Hepatic stellate cell (primary cell): ENCODE results near the gene LRRC25.
A peak's percentile ranks its signal among the peaks of the same experiment; 100 is the strongest.
"Not testable (repeated sequence)": the region's sequence is repeated elsewhere in the genome, so short reads cannot be mapped to it uniquely, and the experiment has no call there.

Source experiments
- DNase-seq: peaks from one replicate; pipeline ENCODE4 v3.0.0; 2011; ENCODE audit warnings: low spot score

The LRRC25 gene

DNA sequence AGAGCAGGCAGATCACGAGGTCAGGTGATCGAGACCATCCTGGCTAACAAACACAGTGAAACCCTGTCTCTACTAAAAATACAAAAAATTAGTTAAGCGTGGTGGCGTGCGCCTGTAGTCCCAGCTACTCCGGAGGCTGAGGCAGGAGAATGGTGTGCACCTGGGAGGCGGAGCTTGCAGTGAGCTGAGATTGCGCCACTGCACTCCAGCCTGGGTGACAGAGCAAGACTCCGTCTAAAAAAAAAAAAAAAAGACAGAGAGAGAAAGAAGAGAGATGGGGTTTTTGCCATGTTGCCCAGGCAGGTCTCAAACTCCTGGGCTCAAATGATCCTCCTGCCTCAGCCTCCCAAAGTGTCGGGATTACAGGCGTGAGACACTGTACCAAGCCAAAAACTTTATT, 8.3 kb upstream of the LRRC25 start:
- DNase-seq = not testable (repeated sequence)

DNA sequence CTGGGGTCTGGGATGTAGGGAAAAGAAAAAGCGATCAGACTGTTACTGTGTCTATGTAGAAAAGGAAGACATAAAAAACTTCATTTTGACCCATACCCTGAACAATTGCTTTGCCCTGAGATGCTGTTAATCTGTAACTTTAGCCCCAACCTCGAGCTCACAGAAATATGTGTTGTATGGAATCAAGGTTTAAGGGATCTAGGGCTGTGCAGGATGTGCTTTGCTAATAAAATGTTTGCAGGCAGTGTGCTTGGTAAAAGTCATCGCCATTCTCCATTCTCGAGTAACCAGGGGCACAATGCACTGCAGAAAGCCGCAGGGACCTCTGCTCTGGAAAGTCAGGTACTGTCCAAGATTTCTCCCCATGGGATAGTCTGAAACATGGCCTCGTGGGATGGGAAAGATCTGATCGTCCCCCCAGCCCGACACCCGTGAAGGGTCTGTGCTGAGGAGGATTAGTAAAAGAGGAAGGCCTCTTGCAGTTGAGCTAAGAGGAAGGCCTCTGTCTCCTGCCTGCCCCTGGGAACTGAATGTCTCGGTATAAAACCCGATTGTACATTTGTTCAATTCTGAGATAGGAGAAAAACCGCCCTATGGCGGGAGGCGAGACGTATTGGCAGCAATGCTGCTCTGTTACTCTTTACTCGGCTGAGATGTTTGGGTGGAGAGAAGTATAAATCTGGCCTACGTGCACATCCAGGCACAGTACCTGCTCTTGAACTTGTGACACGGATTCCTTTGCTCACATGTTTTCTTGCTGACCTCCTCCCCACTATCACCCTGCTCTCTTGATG, 5.2 kb upstream of the LRRC25 start:
- DNase-seq = not testable (repeated sequence)

DNA sequence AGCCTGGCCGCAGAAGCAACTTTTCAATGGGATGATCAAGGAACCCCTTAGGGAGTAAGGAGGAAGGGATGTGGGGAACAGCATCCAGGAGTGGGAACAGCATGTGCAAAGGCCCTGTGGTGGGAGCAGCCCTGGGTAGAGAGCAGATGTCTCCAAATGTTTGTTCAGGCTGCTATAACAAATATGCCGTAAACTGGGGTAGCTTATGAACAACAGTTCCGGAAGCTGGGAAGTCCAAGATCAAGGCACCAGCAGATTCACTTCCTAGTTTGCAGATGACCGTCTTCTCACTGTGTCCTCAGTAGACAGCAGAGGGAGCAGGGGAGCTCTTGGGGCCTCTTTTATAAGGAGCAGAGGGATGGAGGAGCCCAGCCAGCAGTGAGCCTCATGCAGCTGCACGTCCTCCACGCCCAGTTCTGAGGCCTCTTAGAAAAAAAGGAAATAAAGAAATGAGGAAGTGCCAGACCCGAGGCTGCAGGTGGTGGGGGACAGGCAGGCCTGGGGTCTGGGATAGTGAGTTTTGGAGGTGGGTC, 4.2 kb upstream of the LRRC25 start:
- DNase-seq = peak; percentile 61

DNA sequence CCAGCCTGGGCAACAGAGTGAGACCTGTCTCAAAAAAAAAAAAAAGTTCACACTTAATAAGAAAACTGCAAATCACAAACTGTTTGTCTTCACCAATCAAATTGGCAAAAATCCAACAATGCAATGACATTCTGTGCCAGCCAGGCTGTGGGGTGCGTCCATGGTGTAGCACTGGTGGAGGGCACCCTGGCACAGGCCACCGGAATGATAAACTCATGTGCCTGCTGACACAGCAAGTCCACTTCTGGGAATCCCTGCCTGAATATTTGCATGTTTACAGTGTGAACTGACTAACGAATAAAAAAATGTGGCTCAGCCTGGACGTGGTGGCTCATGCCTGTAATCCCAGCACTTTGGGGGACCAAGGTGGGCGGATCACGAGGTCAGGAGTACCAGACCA, 1.6 kb upstream of the LRRC25 start:
- peak; percentile 70 for DNase-seq

DNA sequence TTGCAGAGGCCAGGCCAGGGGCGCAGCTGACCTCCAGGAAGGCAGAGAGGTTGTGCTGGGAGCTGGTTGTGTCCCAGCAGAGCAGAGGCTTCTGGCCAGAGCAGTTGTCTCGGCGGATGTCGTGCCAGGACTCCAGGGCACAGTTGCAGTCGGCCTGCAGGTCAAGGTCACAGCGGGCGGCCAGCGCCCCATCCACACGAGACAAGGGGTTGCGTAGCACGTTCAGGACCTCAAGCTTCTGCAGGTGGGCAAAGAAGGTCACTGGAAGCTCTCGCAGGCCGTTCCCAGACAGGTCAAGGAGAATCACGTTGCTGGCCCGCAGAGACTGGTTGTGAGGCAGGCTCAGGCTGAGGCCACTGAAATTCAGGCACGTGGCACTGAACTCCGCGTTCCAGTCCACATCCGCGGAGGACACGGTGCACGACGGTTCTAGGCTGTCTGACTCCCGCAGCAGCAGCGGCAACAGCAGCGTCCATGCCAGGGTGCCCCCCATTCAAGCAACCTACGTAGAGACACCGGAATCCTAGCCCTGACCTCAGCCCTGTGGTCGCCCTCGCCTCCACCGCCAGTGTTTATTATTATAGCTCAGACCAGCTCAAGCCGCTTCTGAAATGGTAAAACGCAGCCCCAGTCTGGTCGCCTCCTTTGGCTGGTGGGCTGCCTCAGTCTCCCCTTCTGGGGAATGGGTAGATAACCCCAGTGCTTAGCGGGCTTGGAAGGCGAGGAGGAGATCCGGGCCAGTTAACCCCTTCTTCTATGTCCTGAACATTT, 766 bp downstream of the LRRC25 start:
- no peak for DNase-seq

DNA sequence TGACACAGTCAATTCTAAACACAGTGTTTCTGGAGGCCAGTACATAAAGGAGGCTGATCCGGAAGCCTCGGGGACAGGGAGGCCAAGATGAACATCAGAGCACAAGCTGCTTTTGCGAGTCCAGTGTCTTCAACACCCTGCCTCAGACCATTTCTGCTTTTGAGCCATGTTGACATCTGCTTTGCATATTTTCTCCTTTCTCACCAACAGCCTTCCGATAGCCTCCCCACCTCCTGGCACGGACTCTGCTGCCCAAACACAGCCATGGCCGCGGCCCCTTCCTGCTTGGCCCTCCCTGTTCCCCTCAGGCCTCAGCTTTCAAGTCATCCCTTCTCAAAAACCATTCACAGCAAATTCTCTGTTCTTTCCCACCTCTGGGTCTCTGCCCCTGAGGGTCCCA, 3.6 kb downstream of the LRRC25 start:
- DNase-seq = no peak

DNA sequence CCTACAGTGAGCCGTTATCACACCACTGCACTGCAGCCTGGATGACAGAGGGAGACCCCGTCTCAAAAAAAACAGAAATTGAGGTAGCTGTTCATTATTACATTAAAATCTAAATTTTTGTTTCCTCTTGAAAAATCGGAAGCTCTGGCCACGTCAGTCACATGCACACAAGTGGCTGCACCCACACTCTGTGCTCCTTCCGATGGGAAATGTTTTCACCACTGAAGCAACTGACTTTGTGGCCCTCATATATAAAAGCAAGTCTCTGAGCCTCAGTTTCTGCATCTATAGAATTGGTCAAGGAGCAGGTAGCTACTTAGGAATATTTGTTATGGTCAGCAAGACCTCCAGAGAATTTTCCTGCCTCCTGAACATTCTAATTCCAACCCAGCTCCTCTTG, 4.5 kb downstream of the LRRC25 start:
- DNase-seq = no peak

DNA sequence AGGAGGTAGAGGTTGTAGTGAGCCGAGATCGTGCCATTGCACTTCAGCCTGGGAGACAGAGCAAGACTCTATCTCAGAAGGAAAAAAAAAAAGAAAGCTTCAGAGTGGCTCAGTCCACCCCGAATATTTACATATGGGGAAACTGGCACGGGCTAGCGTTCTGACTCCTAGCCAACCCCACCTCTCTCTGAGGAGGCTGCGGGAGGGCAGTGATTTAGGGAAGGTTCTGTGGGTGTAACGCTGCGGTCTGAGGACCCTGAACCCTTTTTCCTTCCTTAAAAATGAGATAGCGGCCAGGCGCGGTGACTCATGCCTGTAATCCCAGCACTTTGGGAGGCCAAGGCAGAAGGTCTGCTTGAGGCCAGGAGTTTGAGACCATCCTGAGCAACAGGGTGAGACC, 5.0 kb downstream of the LRRC25 start:
- no peak for DNase-seq

DNA sequence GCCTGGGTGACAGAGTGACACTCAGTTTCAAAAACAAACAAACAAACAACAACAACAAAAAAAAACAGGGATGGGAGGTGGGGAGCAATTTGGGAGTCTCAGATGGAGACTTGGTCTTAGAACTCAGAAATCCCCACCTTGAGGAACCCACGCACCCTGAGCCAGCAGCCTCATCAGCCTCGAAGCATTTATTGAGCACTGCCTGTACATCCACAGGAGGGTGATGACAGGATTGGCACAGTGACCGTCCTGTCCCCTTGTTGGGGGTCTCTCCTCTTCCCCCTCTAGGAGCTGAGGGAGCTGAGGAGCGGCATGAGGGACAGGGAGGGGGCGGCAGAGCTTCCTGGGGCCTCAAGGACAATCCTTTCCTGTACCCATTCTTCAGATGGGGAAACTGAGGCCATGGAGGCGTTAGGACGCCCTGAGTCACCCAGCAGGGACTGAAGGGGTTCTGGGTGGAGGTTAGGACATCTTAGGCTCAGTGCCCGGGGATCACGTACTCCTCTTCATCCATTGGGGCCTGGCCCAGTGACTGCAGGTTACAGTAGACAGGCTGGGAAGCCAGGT, 5.8 kb downstream of the LRRC25 start:
- no peak for DNase-seq

DNA sequence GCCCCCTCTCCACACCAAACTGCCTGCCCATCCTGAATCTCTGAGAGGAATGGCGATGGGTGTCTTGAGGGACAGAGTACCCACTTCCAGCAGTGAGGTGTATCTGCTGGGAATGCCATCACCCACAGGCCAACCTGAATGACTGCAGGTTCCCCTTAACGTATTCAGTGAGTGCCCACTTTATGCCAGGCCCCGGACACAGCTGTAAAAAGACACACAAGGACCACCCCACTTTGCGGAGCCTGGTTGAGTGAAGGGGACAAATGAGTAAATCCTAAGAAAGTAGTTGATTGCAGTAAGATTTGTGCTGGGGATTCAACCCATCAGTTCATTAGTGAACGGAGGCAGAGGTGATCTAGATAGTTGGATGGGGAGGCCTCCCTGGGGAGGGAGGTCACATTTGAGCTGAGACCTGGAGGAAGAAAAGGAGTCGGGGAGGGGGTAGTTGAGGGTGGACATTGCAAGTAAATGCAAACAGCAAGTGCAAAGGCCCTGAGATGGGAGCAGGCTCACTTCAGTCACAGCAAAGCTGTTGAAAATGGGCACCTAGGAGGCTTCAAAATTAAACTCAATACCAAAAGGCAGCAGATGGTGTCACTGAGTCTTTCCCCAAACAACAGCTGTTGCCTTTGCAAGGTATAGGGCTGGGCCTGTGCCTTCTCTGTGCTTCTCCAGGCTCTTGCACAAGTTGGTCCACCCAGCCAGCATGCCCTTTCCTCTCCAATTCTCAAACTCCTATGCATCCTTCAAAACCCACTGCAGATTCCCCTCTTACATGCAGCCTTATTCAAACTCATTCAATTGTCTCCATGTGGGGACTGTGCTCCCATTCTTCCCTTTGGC, 7.1 kb downstream of the LRRC25 start:
- no peak for DNase-seq

DNA sequence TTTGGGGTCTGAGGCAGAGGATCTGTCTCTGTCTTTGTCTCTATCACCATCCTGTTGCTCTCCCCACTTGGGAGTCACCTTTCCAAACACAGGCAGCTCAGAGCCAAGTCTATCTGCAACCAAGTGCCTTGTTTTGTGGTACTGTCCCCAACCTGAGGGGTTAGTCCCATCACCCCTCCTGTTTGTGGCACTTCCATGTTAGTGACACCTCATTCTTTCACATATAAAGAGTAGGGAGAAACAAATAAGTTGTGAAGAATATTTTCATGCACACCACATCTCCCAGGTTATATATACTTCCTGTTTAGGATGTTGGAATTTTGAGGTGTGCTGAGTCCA, 7.7 kb downstream of the LRRC25 start:
- DNase-seq = no peak

DNA sequence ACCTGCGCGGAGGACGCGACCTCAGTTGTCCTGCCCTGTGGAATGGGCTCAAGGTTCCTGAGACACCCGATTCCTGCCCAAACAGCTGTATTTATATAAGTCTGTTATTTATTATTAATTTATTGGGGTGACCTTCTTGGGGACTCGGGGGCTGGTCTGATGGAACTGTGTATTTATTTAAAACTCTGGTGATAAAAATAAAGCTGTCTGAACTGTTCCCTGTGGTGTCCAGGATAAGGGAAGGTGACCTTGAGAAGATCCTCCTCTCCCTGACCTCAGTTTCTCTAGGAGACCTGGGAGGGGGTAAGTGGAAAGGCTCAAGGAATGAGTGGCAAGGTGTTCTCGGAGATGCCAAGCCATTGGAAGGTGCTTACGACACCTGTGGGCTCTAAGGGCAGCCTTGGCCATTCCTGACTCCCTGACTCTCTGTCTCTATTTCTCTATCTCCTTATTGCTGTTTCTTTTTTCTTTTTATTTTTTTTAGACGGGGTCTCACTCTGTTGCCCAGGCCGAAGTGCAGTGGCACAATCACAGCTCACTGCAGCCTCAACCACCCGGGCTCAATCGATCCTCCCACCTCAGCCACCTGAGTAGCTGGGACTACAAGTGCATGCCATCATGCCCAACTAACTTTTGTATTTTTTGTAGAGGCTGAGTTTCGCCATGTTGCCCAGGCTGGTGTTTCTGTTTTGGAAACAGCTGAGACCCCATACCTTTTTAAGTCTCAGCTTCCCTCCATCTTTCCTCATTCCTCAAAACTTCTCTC, 8.3 kb downstream of the LRRC25 start:
- DNase-seq = no peak

DNA sequence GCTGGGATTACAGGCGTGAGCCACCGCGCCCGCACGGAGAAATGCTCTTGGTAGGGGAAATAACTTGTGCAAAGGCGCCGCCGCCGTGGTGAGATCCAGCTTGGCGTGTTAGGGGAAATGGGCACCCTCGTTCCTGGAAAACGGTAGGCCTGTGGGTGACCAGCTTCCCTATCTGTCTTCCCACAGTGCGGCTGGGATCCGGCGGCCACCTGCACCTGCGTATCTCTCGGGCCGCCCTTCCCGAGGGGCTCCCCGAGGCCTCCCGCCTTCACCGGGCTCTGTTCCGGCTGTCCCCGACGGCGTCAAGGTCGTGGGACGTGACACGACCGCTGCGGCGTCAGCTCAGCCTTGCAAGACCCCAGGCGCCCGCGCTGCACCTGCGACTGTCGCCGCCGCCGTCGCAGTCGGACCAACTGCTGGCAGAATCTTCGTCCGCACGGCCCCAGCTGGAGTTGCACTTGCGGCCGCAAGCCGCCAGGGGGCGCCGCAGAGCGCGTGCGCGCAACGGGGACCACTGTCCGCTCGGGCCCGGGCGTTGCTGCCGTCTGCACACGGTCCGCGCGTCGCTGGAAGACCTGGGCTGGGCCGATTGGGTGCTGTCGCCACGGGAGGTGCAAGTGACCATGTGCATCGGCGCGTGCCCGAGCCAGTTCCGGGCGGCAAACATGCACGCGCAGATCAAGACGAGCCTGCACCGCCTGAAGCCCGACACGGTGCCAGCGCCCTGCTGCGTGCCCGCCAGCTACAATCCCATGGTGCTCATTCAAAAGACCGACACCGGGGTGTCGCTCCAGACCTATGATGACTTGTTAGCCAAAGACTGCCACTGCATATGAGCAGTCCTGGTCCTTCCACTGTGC, 9.1 kb downstream of the LRRC25 start:
- peak; percentile 89 for DNase-seq

DNA sequence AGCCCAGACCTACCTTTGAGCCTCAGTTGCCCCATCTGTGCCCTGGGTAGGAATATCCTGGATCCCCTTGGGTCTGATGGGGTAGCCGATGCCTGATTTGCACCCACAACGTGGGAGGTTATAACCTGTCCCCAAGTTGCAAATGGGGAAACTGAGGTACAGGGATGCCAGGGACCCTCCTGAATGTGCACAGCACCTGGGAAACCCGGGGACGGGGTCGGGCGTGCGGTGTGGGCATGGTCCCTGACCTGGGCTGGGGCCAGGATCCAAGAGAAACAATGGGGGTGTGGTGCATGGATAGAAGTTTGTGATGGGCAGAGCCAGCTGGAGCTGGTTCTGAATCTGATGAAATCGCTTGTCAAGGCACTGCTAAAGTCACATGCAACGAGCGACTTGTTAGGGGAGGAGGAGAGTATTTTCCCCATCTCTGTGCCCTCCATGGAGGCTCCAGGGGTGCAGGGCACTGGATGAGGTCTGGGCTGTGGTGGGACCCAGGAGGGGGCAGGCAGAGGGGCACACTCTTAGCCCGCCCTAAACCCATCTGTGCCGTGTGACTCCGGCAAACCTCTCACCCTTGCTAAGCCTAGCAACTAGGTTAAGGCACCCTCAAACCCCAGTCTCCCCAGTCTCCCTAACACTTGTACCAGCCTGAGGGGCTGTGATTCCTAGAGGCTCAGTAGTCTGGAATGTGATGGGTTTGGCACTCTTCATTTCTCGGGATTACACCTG, 10.7 kb downstream of the LRRC25 start:
- DNase-seq = peak; percentile 50

DNA sequence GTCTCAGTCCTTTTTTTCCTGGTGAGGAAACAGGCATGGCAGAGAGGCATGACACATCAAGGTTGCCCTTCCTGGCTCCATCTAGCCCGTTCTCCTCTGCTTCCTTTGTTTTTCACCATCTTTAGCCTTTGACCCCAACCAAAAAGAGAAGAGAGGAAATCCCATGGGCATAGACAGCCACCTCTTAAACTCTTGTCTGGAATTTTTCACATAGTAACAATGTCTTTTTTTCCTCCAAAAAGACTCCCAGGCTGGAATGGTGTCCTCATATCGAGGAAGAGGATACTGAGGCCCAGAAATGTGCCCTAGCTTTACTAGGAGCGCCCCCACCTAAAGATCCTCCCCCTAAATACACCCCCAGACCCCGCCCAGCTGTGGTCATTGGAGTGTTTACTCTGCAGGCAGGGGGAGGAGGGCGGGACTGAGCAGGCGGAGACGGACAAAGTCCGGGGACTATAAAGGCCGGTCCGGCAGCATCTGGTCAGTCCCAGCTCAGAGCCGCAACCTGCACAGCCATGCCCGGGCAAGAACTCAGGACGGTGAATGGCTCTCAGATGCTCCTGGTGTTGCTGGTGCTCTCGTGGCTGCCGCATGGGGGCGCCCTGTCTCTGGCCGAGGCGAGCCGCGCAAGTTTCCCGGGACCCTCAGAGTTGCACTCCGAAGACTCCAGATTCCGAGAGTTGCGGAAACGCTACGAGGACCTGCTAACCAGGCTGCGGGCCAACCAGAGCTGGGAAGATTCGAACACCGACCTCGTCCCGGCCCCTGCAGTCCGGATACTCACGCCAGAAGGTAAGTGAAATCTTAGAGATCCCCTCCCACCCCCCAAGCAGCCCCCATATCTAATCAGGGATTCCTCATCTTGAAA, 11.5 kb downstream of the LRRC25 start, which contains the start of gene GDF15:
GDF15 (plus strand) TSS at position 484 of the 868 bp plus-strand sequence; CDS start at position 516, 32 bp downstream.
- peak; percentile 78 for DNase-seq

DNA sequence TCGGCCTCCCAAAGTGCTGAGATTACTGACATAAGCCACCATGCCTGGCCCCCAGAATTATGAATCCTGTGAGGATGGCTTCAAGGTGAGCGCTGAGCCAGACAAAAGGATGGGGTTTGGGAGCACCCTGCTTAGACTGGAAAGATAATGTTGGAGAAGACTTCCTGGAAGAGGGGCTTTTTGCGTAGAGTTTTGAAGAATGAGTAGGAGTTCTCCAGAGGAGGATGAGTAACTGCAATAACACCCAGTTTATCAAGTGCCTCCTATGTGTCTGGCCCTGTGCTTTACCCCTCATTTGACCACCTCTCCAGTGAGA, 12.1 kb downstream of the LRRC25 start:
- DNase-seq = no peak

DNA sequence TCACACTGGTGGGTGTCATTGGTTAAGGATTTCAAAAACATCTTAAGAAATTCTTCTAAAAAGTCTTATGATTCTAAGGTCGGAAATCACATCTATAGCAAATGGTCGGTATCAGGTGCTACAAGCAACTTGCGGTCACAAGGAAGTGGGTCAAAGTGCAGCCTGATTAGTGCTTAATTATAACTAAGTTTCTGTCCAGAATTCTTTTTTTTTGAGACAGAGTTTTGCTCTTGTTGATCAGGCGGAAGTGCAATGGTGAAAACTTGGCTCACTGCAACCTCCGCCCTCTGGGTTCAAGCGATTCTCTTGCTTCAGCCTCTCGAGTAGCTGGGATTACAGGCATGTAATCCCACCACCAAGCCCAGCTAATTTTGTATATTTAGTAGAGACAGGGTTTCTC, 12.6 kb downstream of the LRRC25 start:
- DNase-seq = no peak

DNA sequence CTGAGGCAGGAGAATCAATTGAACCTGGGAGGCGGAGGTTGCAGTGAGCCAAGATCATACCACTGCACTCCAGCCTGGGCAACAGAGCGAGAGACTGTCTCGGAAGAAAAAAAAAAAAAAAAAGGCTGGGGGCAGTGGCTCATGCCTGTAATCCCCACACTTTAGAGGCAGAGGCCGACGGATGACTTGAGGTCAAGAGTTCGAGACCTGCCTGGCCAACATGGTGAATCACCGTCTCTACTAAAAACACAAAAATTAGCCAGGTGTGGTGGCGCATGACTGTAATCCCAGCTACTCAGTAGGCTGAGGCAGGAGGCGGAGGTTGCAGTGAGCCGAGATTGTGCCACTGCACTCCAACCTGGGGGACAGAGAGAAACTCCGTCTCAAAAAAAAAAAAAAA, 13.8 kb downstream of the LRRC25 start:
- DNase-seq = not testable (repeated sequence)

DNA sequence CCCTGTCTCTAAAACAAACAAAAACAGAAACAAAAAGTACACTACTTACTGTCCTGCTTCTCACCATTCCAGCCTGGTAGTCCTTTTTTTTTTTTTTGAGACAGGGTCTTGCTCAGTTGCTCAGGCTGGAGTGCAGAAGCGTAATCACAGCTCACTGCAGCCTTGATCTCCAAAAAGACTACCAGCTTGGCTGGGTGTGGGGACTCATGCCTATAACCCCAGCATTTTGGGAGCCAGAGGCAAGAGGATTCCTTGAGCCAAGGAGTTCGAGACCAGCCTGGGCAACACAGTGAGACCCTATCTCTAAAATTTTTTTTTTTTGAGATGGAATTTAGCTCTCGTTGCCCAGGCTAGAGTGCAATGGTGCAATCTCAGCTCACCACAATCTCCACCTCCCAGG, 16.6 kb downstream of the LRRC25 start:
- DNase-seq = no peak
